Measurements from ENCODE around the gene MAB21L4. TPM values are rescaled to one million over a fixed set of nuclear protein-coding genes. Genes with fewer than 3 reads are reported as not detected.

The MAB21L4 gene
- total and polyA plus RNA-seq, 2 experiments from 2014 or later, result not detected

GRCh38 chr2:240858321-240858720 lies 37.6 kb downstream of the MAB21L4 start:
- Mint-ChIP-seq H3K4me3 (no peak overlapping the region), H3K27ac (no peak overlapping the region; the same call in 1 of the 2 replicates), H3K4me1 (no peaks in the 10 kb centered on the region), H3K36me3 (ENCODE audit: low read depth) (no peaks in the 10 kb centered on the region), H3K27me3 (ENCODE audit: insufficient read depth, low read depth, poor library complexity) (peaks cover 9% of the 10 kb centered on the region), H3K9me3 (peaks cover 5% of the 10 kb centered on the region)
- Histone ChIP-seq H2AFZ (no peak overlapping the region), H4K20me1 (replicated peaks; ENCODE audit: insufficient read depth) (no peaks in the 10 kb centered on the region), H3F3A (replicated peaks; ENCODE audit: low read depth) (no peaks in the 10 kb centered on the region), H3K79me2 (replicated peaks; ENCODE audit: insufficient read depth) (no peaks in the 10 kb centered on the region), H3K36me3 (ENCODE audit: insufficient read depth) (no peaks in the 10 kb centered on the region), H3K9me2 (ENCODE audit: insufficient read depth) (no peaks in the 10 kb centered on the region), H3K4me2 (no peak overlapping the region), H3K27me3 (ENCODE audit: insufficient read depth) (no peaks in the 10 kb centered on the region), H3K27ac (ENCODE audit: low read depth) (no peak overlapping the region), H3K4me3 (no peak overlapping the region), H3K4me1 (ENCODE audit: insufficient read depth) (no peaks in the 10 kb centered on the region)
- ATAC-seq, result no peak
- no peak for TF ChIP-seq STAT1 (IDR thresholded peaks at IDR 0.05; ENCODE audit: unreplicated experiment)
- TF ChIP-seq JUNB (IDR thresholded peaks at IDR 0.05; ENCODE audit: unreplicated experiment), result no peak
- TF ChIP-seq CTCF (conservative IDR thresholded peaks at IDR 0.05; ENCODE audit: low read depth in 2 of 2), result no peak
- no peak for TF ChIP-seq ZNF462 (CRISPR knock-in tag; IDR thresholded peaks at IDR 0.05)
- TF ChIP-seq CREB1 (CRISPR knock-in tag; IDR thresholded peaks at IDR 0.05; ENCODE audit: low read depth), result no peak
- no peak for TF ChIP-seq EZH2phosphoT487 (IDR thresholded peaks at IDR 0.05; ENCODE audit: unreplicated experiment)
- TF ChIP-seq NANOG (IDR thresholded peaks at IDR 0.05; ENCODE audit: borderline replicate concordance), result no peak
- TF ChIP-seq EZH2 (IDR thresholded peaks at IDR 0.05; ENCODE audit: low read depth, unreplicated experiment), result no peak
- TF ChIP-seq, protein P1, sequence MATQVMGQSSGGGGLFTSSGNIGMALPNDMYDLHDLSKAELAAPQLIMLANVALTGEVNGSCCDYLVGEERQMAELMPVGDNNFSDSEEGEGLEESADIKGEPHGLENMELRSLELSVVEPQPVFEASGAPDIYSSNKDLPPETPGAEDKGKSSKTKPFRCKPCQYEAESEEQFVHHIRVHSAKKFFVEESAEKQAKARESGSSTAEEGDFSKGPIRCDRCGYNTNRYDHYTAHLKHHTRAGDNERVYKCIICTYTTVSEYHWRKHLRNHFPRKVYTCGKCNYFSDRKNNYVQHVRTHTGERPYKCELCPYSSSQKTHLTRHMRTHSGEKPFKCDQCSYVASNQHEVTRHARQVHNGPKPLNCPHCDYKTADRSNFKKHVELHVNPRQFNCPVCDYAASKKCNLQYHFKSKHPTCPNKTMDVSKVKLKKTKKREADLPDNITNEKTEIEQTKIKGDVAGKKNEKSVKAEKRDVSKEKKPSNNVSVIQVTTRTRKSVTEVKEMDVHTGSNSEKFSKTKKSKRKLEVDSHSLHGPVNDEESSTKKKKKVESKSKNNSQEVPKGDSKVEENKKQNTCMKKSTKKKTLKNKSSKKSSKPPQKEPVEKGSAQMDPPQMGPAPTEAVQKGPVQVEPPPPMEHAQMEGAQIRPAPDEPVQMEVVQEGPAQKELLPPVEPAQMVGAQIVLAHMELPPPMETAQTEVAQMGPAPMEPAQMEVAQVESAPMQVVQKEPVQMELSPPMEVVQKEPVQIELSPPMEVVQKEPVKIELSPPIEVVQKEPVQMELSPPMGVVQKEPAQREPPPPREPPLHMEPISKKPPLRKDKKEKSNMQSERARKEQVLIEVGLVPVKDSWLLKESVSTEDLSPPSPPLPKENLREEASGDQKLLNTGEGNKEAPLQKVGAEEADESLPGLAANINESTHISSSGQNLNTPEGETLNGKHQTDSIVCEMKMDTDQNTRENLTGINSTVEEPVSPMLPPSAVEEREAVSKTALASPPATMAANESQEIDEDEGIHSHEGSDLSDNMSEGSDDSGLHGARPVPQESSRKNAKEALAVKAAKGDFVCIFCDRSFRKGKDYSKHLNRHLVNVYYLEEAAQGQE (IDR thresholded peaks at IDR 0.05; ENCODE audit: unreplicated experiment), result no peak
- no peak for TF ChIP-seq ZNF114 (CRISPR knock-in tag; IDR thresholded peaks at IDR 0.05)
- TF ChIP-seq ZNF331 (CRISPR knock-in tag; IDR thresholded peaks at IDR 0.05; ENCODE audit: low read depth), result no peak
- TF ChIP-seq, protein P2, sequence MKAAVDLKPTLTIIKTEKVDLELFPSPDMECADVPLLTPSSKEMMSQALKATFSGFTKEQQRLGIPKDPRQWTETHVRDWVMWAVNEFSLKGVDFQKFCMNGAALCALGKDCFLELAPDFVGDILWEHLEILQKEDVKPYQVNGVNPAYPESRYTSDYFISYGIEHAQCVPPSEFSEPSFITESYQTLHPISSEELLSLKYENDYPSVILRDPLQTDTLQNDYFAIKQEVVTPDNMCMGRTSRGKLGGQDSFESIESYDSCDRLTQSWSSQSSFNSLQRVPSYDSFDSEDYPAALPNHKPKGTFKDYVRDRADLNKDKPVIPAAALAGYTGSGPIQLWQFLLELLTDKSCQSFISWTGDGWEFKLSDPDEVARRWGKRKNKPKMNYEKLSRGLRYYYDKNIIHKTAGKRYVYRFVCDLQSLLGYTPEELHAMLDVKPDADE (IDR thresholded peaks at IDR 0.05), result no peak
- no peak for TF ChIP-seq POLR2AphosphoS5 (IDR thresholded peaks at IDR 0.05; ENCODE audit: low read depth)
- DNase-seq (ENCODE audit: low spot score), result no peak

Measured in GM23338 (cell line).